ENCODE data around the gene SCGB1D2.

SCGB1D2 gene

GRCh38 chr11:62260261-62260953 lies 18.4 kb downstream of the SCGB1D2 start:
- no peak for DNase-seq

- no peak for DNase-seq
Measured at GRCh38 chr11:62264004-62264403, 22.0 kb downstream of the SCGB1D2 start.

- no peak for DNase-seq
Measured at GRCh38 chr11:62266558-62266957, 24.5 kb downstream of the SCGB1D2 start.

- no peak for DNase-seq
Measured at GRCh38 chr11:62267050-62267449, 25.0 kb downstream of the SCGB1D2 start.

GRCh38 chr11:62267576-62267975 lies 25.5 kb downstream of the SCGB1D2 start:
- DNase-seq, result no peak

GRCh38 chr11:62269654-62270278 lies 27.7 kb downstream of the SCGB1D2 start, which contains the start of gene SCGB2A2:
SCGB2A2 (plus strand) TSS chr11:62270158; CDS start chr11:62270217, 59 bp downstream.
- no peak for DNase-seq

GRCh38 chr11:62273284-62273683 lies 31.2 kb downstream of the SCGB1D2 start:
- DNase-seq, result no peak

- DNase-seq, result no peak
Measured at GRCh38 chr11:62273789-62274275, 31.8 kb downstream of the SCGB1D2 start.

- no peak for DNase-seq
Measured at GRCh38 chr11:62280452-62280851, 38.4 kb downstream of the SCGB1D2 start.
